HEK293 (cell line): ENCODE measurements around the gene APOO.

Experiments
- CTCF ChIP-seq: fragments of 450-650 bp; formaldehyde crosslinking; IDR thresholded peaks from 2 replicates; pipeline ENCODE4 v1.5.1; 2016; ENCODE audit warnings: missing biosample characterization, missing genetic modification characterization
- KLF16 ChIP-seq: fragments of 450-650 bp; formaldehyde crosslinking; IDR thresholded peaks from 2 replicates; pipeline ENCODE4 v1.5.1; 2017; ENCODE audit warnings: missing biosample characterization, missing genetic modification characterization
- MZF1 ChIP-seq: fragments of 450-650 bp; formaldehyde crosslinking; IDR thresholded peaks from 2 replicates; pipeline ENCODE4 v1.5.1; 2017; ENCODE audit warnings: missing biosample characterization, missing genetic modification characterization, borderline replicate concordance
- YY1 ChIP-seq: fragments of 450-650 bp; formaldehyde crosslinking; IDR thresholded peaks from 2 replicates; pipeline ENCODE4 v1.5.1; 2018; ENCODE audit warnings: missing biosample characterization, missing genetic modification characterization
- ZBTB7A ChIP-seq: fragments of 450-650 bp; formaldehyde crosslinking; IDR thresholded peaks from 2 replicates; pipeline ENCODE4 v1.5.1; 2016; ENCODE audit warnings: low read depth, missing biosample characterization, missing genetic modification characterization
- ZNF121 ChIP-seq: fragments of 450-650 bp; formaldehyde crosslinking; IDR thresholded peaks from 2 replicates; pipeline ENCODE4 v1.5.1; 2016; ENCODE audit warnings: missing biosample characterization, missing genetic modification characterization
- ZNF133 ChIP-seq: fragments of 450-650 bp; formaldehyde crosslinking; IDR thresholded peaks from 2 replicates; pipeline ENCODE4 v1.5.1; 2016; ENCODE audit warnings: missing biosample characterization, missing genetic modification characterization
- ZNF274 ChIP-seq, 2 experiments: fragments of 200-500 bp in 1 of 2; fragments of 450-650 bp in 1 of 2; sonication (Bioruptor generic) in 1 of 2; formaldehyde crosslinking in 1 of 2; IDR thresholded peaks; 2 replicates each; pipeline versions ENCODE4 v1.5.1 to v1.6.1; 2014 to 2016; ENCODE audit warnings: borderline replicate concordance in 1 of 2, inconsistent platforms in 1 of 2, low read length in 1 of 2, missing biosample characterization in 1 of 2, missing genetic modification characterization in 1 of 2
- ZNF426 ChIP-seq: fragments of 450-650 bp; formaldehyde crosslinking; IDR thresholded peaks from 2 replicates; pipeline ENCODE4 v1.5.1; 2017; ENCODE audit warnings: missing biosample characterization, missing genetic modification characterization, mild to moderate bottlenecking, inconsistent platforms, moderate library complexity
- ZNF501 ChIP-seq: fragments of 450-650 bp; formaldehyde crosslinking; IDR thresholded peaks from 2 replicates; pipeline ENCODE4 v1.5.1; 2016; ENCODE audit warnings: missing biosample characterization, missing genetic modification characterization
- ZNF560 ChIP-seq: fragments of 450-650 bp; formaldehyde crosslinking; IDR thresholded peaks from 2 replicates; pipeline ENCODE4 v1.5.1; 2017; ENCODE audit warnings: missing biosample characterization, missing genetic modification characterization, borderline replicate concordance
- TF ChIP-seq, protein P1 (sequence below): fragments of 450-650 bp; formaldehyde crosslinking; IDR thresholded peaks from 2 replicates; pipeline ENCODE4 v1.5.1; 2016; ENCODE audit warnings: missing biosample characterization, missing genetic modification characterization, low read depth

GRCh38 chrX:23819385-23820234 is 88.1 kb downstream of the APOO start:
- TF ChIP-seq YY1: no peak
- no peak for TF ChIP-seq ZNF121 (tag by site-specific recombination)
- TF ChIP-seq ZBTB7A (tag by site-specific recombination): no peak
- TF ChIP-seq ZNF133 (tag by site-specific recombination): no peak
- no peak for TF ChIP-seq CTCF (tag by site-specific recombination)
- no peak for TF ChIP-seq ZNF274 (IDR thresholded peaks at IDR 0.05; ENCODE audit: low read length)
- TF ChIP-seq ZNF274 (tag by site-specific recombination; IDR thresholded peaks at IDR 0.05; ENCODE audit: borderline replicate concordance): no peak
- TF ChIP-seq ZNF501: no peak
- TF ChIP-seq MZF1: no peak
- no peak for TF ChIP-seq ZNF426 (tag by site-specific recombination)
- no peak for TF ChIP-seq ZNF560 (tag by site-specific recombination)
- TF ChIP-seq, protein P1, sequence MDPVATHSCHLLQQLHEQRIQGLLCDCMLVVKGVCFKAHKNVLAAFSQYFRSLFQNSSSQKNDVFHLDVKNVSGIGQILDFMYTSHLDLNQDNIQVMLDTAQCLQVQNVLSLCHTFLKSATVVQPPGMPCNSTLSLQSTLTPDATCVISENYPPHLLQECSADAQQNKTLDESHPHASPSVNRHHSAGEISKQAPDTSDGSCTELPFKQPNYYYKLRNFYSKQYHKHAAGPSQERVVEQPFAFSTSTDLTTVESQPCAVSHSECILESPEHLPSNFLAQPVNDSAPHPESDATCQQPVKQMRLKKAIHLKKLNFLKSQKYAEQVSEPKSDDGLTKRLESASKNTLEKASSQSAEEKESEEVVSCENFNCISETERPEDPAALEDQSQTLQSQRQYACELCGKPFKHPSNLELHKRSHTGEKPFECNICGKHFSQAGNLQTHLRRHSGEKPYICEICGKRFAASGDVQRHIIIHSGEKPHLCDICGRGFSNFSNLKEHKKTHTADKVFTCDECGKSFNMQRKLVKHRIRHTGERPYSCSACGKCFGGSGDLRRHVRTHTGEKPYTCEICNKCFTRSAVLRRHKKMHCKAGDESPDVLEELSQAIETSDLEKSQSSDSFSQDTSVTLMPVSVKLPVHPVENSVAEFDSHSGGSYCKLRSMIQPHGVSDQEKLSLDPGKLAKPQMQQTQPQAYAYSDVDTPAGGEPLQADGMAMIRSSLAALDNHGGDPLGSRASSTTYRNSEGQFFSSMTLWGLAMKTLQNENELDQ: no peak
- no peak for TF ChIP-seq KLF16
